ENCODE results near the gene SCUBE1.

SCUBE1 gene

GRCh38 chr22:43325176-43325575 lies 18.0 kb downstream of the SCUBE1 start:
- TF ChIP-seq CTCF (conservative IDR thresholded peaks at IDR 0.05) = no peak
- H3K27ac ChIP-seq = no peak overlapping the region

- TF ChIP-seq CTCF (conservative IDR thresholded peaks at IDR 0.05) = no peak
- no peak overlapping the region for H3K27ac ChIP-seq
Observed at GRCh38 chr22:43320943-43321900, 21.9 kb downstream of the SCUBE1 start.

GRCh38 chr22:43319661-43320486 lies 23.3 kb downstream of the SCUBE1 start:
- TF ChIP-seq CTCF (conservative IDR thresholded peaks at IDR 0.05) = no peak
- H3K27ac ChIP-seq = no peak overlapping the region

- no peak for TF ChIP-seq CTCF (conservative IDR thresholded peaks at IDR 0.05)
- no peak overlapping the region for H3K27ac ChIP-seq
Observed at GRCh38 chr22:43317239-43317638, 25.9 kb downstream of the SCUBE1 start.

- no peak overlapping the region for H3K27ac ChIP-seq
- TF ChIP-seq CTCF (conservative IDR thresholded peaks at IDR 0.05) = no peak
Observed at GRCh38 chr22:43315687-43316217, 27.4 kb downstream of the SCUBE1 start.

- no peak for TF ChIP-seq CTCF (conservative IDR thresholded peaks at IDR 0.05)
- H3K27ac ChIP-seq = no peak overlapping the region
Observed at GRCh38 chr22:43314611-43315010, 28.6 kb downstream of the SCUBE1 start.

- no peak for TF ChIP-seq CTCF (conservative IDR thresholded peaks at IDR 0.05)
- H3K27ac ChIP-seq = no peak overlapping the region
Observed at GRCh38 chr22:43313890-43314474, 29.2 kb downstream of the SCUBE1 start.
